ENCODE results near the gene PELI3.
A peak's percentile ranks its signal among the peaks of the same experiment; 100 is the strongest.

The PELI3 gene

DNA sequence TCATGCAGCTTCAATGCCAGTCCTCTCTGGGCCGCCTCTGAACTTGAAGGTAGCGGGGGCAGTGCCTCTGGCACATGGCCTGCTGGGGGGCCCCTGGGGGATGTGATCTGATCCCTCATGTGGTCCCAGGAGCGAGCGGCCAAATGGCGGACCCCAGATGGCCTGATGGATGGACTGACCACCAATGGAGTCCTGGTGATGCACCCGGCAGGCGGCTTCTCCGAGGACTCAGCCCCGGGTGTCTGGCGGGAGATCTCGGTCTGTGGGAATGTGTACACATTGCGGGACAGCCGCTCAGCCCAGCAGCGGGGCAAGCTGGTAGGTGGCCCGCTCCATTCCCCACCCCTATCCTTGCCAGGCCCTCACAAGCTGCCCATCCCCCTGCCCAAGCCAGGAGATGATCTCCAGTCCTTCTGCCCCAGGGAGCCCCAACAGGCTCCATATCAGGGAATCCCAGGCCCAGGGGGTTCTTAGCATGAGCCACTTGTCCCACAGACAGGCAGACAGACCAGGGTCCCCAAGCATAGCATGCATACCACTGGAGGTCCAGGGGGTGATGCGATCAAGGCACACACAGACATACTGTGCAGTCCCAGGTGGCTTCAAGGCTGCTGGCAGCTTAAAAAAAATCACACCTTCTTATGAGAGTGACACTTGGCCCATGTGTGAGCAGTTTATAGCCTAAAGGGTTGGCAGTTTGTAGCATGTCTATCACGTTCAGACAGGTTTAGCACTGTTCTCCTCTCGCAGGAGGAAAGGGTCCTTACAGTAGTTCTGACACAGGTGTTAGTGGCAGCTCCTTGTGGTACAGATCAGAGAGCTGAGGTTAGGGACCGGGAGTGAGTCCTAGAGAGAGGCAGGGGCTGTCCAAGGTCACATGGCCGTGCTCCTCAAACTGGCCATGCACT lies 7.2 kb downstream of the PELI3 start:
- DNase-seq (ENCODE audit: low read depth, low spot score), result no peak

DNA sequence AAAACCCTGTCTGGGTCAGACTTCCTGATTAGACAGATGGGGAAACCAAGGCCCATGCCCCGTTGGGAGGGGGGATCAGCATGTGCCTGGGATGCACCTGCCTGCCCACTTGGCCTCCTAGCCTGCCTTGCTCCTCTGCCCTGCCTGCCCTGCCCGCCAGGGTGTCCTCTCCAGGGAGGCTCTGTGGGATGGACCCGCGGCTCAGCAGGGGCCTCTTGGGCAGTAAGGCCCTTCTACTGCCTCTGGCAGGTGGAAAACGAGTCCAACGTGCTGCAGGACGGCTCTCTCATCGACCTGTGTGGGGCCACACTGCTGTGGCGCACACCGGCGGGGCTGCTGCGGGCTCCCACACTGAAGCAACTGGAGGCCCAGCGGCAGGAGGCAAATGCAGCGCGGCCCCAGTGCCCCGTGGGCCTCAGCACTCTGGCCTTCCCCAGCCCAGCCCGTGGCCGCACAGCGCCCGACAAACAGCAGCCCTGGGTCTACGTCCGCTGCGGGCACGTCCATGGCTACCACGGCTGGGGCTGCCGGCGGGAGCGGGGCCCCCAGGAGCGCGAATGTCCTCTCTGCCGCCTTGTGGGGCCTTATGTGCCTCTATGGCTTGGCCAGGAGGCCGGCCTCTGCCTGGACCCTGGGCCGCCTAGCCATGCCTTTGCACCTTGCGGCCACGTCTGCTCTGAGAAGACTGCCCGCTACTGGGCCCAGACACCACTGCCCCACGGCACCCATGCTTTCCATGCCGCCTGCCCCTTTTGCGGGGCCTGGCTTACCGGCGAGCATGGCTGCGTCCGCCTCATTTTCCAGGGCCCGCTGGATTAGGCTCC lies 8.9 kb downstream of the PELI3 start:
- no peak for DNase-seq (ENCODE audit: low read depth, low spot score)

DNA sequence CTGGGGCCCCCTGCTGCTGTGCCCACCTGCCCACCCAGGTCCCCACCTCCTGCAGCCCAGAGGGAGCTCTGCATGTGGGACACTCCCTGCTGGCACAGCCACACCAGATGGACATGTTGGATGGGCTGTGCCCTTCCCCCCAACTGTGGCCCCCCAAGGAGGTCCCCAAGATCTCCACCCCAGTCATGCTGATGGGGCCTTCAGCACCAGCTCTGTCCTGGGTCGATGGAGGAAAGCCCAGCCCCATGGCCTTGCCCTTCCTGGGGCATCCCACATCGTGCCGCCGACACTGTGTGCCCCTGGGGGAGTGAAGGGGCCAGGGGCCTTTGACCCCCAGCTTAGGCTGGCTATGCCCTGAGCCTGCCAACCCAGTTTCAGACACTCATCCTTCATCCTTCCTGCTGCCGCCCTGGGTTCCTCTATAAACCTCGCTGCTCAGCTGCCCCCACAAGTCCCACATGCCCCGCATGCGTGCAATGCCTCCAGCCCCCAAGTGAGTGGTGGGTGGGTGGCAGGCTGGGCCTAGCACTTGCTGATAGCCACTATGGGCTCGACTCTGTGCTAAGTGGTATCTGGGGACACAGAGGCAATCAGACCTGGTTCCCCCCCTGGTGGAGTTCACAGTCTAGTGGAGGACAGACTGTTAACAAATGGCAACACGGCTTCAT lies 9.6 kb downstream of the PELI3 start:
- DNase-seq (ENCODE audit: low read depth, low spot score), result no peak

DNA sequence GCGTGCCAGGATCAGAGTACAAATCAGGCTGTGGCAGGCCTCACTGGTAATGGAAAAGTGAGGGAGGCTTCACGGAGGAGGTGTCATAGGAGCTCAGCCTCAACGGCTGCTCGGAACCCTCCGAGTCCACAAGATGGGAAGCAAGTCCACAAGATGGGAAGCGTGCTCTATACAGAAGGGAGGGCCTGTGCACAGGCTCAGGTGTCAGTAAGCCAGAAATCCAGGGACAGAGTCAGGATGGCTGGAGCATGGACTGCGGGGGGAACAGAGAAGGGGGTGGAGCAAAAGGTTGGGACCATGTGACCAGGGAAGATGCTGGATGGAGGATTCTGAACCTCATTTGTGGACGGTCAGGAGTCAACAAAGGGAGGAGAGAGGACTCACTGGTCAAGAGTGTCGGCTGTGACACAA lies 10.1 kb downstream of the PELI3 start:
- DNase-seq (ENCODE audit: low read depth, low spot score), result no peak

- DNase-seq (ENCODE audit: low read depth, low spot score), result no peak
Observed at GRCh38 chr11:66477263-66478201, 10.8 kb downstream of the PELI3 start.

DNA sequence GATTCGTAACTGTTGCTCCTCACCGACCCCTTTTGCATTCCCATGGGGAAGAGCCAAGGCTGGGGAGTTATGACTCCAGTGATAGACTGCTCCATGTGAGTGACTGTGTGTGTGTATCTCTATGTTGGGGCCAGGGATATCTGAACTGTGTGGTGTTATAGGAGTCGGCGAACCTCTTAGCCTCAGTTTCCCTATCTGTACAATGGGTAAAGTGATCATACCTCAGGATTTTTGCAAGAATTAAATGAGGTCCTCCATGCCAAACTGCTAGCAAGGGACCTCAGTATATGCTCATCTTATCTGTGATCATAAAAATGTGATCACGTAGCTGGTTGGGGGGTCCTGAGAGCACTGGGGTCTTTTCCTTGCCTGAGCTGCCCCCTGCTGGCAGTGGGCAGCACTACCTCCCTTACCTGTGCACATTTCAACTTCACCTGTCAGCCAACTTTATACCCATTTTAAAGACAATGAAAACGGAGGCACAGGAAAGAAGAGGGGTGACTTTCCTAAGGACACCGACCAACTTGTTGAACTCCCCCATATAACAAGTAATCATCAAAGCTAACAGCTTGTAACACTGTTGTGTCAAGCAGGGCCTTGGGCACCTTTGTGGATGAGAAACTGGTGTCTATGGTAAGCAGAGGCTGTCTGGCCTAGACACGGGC lies 12.2 kb downstream of the PELI3 start:
- no peak for DNase-seq (ENCODE audit: low read depth, low spot score)

DNA sequence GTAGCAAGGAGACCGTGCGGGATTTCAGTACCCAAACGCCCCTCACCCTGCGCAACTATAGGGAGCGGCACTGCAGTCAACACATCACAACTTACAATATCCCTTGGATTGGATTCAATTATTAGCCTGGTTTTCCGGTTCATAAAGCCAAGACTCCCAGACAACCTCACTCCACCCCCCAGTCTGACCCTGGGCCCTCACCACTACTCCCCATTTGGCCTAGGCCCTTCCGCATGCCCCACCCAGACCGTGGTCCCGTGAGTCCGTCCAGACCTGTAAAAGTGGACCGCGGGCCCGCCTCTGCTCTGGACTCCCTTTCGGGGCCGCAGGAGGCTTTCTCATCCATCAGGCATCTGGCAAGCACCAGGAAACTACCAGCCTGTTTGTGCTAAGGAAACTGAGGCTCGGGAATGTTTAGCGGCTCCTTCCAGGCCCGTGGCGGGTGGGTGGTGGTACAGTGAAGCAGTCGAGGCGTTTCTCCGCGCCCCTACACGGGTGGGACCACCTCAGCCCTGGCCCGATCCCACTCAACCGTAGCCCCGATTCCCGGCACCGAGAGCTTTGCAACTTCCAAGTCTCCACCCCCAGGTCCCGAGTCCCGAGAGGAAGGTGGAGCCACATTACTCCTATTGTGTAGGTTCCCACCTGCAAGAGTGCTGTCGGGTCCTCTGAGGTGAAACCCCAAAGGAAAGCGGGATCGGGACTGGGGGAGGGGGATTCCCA lies 12.8 kb downstream of the PELI3 start:
- DNase-seq (ENCODE audit: low read depth, low spot score), result no peak

DNA sequence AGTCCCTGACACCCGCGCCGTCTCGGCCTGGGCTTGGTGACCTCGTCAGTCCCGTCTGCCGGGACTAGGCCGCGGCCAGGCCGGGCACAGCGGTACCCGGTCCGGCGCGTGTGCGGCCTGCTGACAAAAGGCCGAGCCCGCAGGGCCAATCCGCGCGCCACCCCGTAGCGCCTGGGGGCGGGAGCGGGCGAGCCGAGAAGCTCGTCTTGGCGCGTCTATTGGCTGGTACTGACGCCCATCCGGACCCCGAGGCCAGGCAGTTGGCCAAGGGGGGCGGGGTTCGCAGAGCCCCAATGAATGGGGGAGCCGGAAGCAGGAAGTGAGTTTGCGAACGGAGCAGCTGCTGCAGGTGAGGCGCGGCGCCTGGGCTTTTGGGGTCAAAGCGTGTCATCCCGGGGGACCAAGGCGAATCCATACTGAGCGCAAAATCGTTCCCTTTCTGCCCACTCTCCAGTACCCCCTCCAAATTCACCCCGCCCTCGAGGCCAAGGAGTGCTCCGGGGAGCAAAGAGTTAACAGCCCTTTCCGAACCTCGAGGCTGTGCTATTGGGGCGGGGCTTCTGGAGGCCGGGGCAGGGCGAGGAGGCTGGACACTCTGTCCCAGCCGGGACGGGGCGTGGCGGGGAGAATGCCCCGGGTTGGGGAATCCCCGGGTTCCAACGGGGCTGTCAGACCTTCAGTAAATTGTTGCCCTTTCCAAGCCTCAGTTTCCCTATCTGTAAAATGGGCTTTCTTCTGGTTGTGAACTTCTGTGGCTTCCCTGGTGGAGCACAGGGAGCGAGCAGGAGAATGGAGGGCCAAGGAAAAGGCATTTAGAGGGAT lies 13.6 kb downstream of the PELI3 start, which contains the start of gene DPP3:
DPP3 (plus strand) TSS at position 318 of the 822 bp plus-strand sequence. CDS start 1,767 bp downstream, outside the sequence.
- peak; percentile 93 for DNase-seq (ENCODE audit: low read depth, low spot score)

GRCh38 chr11:66484806-66485380 lies 18.2 kb downstream of the PELI3 start:
- no peak for DNase-seq (ENCODE audit: low read depth, low spot score)

GRCh38 chr11:66488957-66489356 lies 22.3 kb downstream of the PELI3 start:
- no peak for DNase-seq (ENCODE audit: low read depth, low spot score)

DNA sequence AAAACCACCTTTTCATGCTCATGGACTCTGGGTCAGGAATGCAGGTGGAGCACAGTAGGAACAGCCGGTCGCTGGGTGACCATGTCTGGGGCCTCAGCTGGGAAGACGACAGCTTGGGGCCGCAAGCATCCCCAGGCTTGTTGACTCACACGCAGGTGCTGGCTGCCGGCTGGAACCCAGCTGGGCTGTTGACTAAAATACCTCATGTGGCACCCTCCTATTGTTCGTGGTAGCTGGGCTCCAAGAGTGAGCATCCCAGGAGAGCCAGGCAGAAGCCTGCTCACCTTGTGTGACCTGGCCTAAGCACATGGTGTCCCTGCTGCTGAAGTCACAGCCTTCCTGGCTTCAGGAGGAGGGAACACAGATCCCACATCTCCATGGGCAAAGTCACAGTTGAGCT lies 22.9 kb downstream of the PELI3 start:
- no peak for DNase-seq (ENCODE audit: low read depth, low spot score)

DNA sequence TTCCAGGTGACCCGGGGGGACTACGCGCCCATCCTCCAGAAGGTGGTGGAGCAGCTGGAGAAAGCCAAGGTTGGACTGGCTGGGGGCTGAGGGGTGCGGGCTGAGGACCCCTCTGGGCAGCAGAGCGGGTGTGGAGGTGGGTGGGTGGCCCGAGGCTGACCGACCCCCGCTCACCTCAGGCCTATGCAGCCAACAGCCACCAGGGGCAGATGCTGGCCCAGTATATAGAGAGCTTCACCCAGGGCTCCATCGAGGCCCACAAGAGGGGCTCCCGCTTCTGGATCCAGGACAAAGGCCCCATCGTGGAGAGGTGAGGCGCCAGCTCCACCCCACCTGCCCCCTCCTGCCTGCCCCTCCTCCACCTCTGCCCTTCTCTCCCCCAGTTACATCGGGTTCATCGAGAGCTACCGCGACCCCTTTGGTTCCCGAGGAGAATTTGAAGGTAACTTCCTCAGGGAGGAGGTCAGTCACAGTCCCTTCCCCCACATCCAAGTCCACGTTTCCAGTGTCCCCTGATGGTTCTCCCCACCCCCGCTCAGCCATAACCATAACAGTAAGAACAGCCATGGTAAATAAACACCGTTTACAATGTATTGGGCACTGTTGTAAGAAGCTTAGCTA lies 24.7 kb downstream of the PELI3 start:
- no peak for DNase-seq (ENCODE audit: low read depth, low spot score)

- no peak for DNase-seq (ENCODE audit: low read depth, low spot score)
Observed at GRCh38 chr11:66492161-66492865, 25.6 kb downstream of the PELI3 start.

GRCh38 chr11:66493130-66493529 lies 26.4 kb downstream of the PELI3 start:
- no peak for DNase-seq (ENCODE audit: low read depth, low spot score)

DNA sequence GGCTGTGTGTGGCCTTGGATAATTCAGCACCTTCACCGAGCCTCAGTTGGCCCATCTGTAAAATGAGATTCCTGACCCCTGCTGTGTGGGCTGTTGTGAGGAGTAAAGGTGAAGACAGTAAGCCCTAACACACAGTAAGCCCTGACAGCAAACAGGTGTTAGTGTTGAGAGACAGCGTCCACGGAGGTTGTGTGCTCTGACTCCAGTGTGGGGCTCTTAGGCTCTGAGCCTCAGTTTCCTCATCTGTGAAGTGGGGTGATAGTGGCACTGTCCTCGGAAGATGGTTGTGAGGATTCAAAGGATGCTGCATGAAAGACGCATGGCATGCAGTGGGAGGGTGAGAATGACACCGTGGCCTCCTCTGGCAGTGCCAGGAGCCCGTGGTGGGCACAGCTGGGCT lies 27.8 kb downstream of the PELI3 start:
- DNase-seq (ENCODE audit: low read depth, low spot score), result no peak

DNA sequence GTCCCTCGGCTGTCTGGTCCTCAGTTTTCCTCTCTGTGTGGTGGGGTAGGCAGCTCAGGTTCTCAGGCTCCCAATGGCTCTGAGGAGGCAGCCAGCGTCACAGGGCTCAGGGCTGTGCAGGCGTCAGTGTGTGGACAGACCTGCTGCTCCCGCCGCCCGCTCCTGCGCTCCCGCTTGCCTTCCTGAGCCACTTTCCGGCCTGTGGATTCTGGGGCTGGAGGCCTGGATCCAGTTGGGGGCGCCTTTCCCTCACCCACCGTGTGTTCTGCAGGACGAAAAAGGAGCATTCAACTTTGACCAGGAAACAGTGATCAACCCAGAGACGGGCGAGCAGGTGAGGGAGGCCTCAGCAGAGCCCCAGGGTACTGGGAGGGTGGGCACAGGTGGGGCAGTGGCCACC lies 28.2 kb downstream of the PELI3 start:
- no peak for DNase-seq (ENCODE audit: low read depth, low spot score)

DNA sequence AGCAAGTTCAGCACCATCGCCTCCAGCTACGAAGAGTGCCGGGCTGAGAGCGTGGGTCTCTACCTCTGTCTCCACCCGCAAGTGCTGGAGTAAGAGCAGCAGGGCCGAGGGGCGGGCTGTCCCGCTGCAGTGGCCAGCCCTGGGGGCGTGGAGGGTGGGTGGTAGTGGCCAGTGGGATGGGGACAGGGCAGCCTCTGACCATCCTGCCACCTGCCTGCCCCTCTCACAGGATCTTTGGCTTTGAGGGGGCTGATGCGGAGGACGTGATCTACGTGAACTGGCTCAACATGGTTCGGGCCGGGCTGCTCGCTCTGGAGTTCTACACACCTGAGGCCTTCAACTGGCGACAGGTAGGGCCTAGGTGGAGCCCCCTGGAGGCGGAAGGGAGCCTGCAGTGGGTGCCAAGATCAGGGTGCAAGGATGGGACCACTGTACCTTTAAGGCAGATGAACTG lies 28.7 kb downstream of the PELI3 start:
- DNase-seq (ENCODE audit: low read depth, low spot score), result no peak
